Brain microvascular endothelial cell (primary cell): Measurements from ENCODE around the gene AP1B1.

Source experiments
- DNase-seq: peaks from one replicate; pipeline ENCODE4 v3.0.0-alpha.2; 2020
- H3K27ac ChIP-seq: fragments of 250-450 bp; sonication (Bioruptor Pico); 2 replicates; pipeline ENCODE4 v1.5.1; 2020; ENCODE audit warnings: mild to moderate bottlenecking, moderate library complexity
- H3K27me3 ChIP-seq: fragments of 250-450 bp; sonication (Bioruptor Pico); replicated peaks from 2 replicates; pipeline ENCODE4 v1.5.1; 2020; ENCODE audit warnings: mild to moderate bottlenecking
- H3K36me3 ChIP-seq: fragments of 250-450 bp; sonication (Bioruptor Pico); replicated peaks from 2 replicates; pipeline ENCODE4 v1.5.1; 2020; ENCODE audit warnings: mild to moderate bottlenecking
- H3K4me3 ChIP-seq: 2 replicates; pipeline ENCODE4 v1.5.1; 2011; ENCODE audit warnings: low read depth, mild to moderate bottlenecking, control low read depth, low read length, moderate library complexity
- in situ Hi-C: cut with HindIII; loops from 2 replicates; pipeline ENCODE4 v1.10.0; 2017; ENCODE audit warnings: low sequenced_read_pairs, low pct_ligation_motif_present
- TF ChIP-seq, protein P1 (sequence below): IDR thresholded peaks from 2 replicates; pipeline ENCODE4 v1.5.1; 2011; ENCODE audit warnings: low read depth, mild to moderate bottlenecking, moderate library complexity, low read length, control low read depth, inconsistent platforms; ENCODE audit errors: missing control alignments

Gene AP1B1

DNA sequence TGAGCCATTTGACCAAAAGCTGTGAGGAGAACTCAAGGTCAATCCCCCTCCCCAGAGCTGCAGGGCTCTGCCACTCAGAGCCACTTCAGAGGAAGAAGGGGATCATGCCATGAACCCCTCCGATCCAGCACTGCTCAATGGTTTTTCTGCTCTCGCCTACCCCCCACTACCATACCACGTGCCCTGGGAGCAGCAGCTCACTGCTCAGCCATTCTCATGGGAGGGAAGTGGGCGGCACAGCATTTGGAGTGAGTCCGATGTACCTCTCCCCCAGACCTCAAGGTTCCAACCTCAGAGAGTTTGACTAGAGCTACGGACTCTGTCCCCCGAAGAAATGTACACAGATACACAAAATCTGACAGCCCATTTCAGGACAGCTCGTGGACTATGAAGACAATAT lies 34.5 kb downstream of the AP1B1 start:
- peaks cover 65% of the 10 kb centered on the region for H3K36me3 ChIP-seq
- H3K27ac ChIP-seq: no peak overlapping the region
- no peaks in the 10 kb centered on the region for H3K27me3 ChIP-seq
- no peak overlapping the region for H3K4me3 ChIP-seq
- DNase-seq: no peak
- TF ChIP-seq, protein P1, sequence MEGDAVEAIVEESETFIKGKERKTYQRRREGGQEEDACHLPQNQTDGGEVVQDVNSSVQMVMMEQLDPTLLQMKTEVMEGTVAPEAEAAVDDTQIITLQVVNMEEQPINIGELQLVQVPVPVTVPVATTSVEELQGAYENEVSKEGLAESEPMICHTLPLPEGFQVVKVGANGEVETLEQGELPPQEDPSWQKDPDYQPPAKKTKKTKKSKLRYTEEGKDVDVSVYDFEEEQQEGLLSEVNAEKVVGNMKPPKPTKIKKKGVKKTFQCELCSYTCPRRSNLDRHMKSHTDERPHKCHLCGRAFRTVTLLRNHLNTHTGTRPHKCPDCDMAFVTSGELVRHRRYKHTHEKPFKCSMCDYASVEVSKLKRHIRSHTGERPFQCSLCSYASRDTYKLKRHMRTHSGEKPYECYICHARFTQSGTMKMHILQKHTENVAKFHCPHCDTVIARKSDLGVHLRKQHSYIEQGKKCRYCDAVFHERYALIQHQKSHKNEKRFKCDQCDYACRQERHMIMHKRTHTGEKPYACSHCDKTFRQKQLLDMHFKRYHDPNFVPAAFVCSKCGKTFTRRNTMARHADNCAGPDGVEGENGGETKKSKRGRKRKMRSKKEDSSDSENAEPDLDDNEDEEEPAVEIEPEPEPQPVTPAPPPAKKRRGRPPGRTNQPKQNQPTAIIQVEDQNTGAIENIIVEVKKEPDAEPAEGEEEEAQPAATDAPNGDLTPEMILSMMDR: no peak
- in situ Hi-C loops: no loop called here

DNA sequence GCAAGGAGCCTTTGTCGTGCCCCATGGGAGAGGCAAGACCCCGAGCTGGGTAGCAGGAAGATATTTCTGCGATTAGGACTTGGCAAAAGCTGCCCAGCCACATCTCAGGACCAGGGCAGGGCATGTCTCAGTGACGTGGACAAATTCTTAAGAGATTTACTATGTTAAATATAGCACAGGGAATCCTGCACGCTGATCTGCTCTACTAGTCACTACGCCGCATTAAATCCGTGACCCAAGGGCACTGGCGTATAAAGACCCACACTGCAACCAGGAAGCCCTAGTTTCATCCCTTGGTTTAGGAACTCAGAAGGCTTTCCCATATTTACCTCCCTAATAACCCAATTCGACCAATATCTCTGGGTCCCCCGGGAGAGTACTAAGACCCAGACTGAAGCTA lies 35.1 kb downstream of the AP1B1 start:
- TF ChIP-seq, protein P1: no peak
- in situ Hi-C loops: no loop called here
- Histone ChIP-seq H3K27ac (no peak overlapping the region), H3K4me3 (no peak overlapping the region), H3K27me3 (no peaks in the 10 kb centered on the region), H3K36me3 (peaks cover 66% of the 10 kb centered on the region)
- no peak for DNase-seq

DNA sequence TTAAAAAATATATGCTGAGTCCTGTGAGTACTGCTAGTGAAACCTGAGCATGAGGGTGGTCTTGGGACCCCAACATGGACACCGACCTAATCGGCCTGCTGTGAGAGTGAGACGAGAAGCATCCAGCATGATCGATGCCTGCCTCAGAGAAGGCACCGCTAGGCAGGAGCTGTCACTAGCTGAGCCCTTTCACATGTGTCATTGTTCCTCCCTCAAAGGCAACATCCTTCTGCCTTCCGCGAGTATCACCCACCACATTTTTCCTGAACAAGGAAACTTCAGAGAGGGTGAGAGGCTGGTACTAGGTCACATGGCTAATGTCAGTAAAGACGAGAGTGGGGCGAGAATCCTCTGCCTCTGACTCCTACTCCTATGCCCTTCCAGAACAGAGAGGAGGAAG lies 35.6 kb downstream of the AP1B1 start:
- in situ Hi-C loops: no loop called here
- Histone ChIP-seq H3K27ac (no peak overlapping the region), H3K27me3 (no peaks in the 10 kb centered on the region), H3K36me3 (peaks cover 66% of the 10 kb centered on the region), H3K4me3 (no peak overlapping the region)
- TF ChIP-seq, protein P1: no peak
- no peak for DNase-seq

DNA sequence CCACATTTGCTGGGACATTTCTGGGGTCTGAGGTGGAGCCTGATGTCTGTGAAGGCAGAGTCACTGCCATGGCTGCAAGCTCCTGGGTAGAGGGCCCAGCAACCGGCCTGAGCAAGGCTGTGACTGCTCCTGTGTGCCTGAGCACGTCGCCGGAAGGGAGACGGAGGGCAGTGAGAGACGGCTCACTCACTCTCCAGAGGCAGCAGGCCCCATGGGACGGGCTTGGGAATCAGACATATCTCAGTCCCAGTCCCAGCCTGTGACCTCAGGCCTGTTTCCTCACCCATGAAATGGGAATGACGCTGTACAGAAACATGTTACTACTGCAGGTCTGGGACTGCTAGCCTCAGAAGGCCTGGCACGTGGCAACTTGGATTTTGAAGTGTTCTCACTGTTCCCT lies 36.5 kb downstream of the AP1B1 start:
- no peaks in the 10 kb centered on the region for H3K27me3 ChIP-seq
- no peak overlapping the region for H3K27ac ChIP-seq
- TF ChIP-seq, protein P1: no peak
- H3K36me3 ChIP-seq: peaks cover 70% of the 10 kb centered on the region
- H3K4me3 ChIP-seq: no peak overlapping the region
- in situ Hi-C loops: no loop called here
- DNase-seq: no peak

DNA sequence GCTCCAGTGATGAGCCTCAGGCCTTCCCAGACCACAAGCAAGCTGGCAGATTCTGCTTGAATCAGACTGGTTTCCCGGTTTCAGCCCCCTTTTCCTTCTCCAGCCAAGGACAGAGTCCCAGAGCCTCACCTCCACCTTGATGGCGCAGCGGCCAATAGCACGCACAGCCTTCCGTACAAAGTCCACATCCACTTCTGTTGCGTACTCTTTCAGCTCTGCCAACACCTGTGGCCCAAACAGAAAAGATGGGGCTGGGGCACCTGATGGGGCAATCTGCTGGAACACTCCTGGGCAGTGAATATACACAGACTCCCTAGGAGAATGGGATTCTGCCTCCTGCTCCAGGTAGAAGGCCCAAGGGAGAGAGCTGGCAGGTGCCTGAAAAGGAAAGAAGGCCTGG lies 37.3 kb downstream of the AP1B1 start:
- H3K27ac ChIP-seq: no peak overlapping the region
- H3K4me3 ChIP-seq: no peak overlapping the region
- H3K27me3 ChIP-seq: no peaks in the 10 kb centered on the region
- in situ Hi-C loops: no loop called here
- peaks cover 74% of the 10 kb centered on the region for H3K36me3 ChIP-seq
- no peak for DNase-seq
- TF ChIP-seq, protein P1: no peak

DNA sequence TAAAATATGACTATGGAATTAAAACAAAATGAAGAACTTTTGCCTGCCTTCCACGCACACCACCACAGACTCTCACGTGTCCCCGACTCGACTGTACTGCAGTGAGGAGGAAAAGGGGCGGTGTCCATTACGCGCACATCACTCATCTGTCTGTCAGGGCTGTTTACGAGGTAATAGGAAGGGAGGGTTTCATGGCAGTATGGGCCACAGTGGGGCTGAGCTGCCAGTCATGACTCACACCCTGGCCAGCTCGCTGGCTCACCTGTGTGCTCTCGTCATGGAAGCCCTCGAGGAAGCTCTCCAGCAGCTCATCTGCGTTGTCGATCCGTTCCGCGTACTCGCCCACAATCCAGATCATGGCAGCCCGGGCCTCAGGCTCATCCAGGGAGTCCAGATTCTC lies 39.4 kb downstream of the AP1B1 start:
- no peak overlapping the region for H3K27ac ChIP-seq
- in situ Hi-C loops: no loop called here
- peaks cover 64% of the 10 kb centered on the region for H3K36me3 ChIP-seq
- no peaks in the 10 kb centered on the region for H3K27me3 ChIP-seq
- no peak for DNase-seq
- TF ChIP-seq, protein P1: no peak
- no peak overlapping the region for H3K4me3 ChIP-seq
